ENCODE measurements around the gene COX7A2L. TPM values are rescaled to one million over a fixed set of nuclear protein-coding genes. Genes with fewer than 3 reads are reported as not detected.
"Not testable (repeated sequence)": the region's sequence is repeated elsewhere in the genome, so short reads cannot be mapped to it uniquely, and the experiment has no call there.

The COX7A2L gene
- total RNA-seq, 1 experiment from 2014 or later: 85.4 TPM

GRCh38 chr2:42336361-42336965 lies 24.6 kb downstream of the COX7A2L start:
- no TSS peak for BruUV-seq (replicated peaks)
- intact Hi-C loops (cut with micrococcal nuclease; ENCODE audit: unreplicated experiment): no loop called here
- Histone ChIP-seq H3K4me1 (ENCODE audit: insufficient read depth, low read length, poor library complexity, severe bottlenecking) (peaks cover 9% of the 10 kb centered on the region), H3K36me3 (ENCODE audit: insufficient read depth, low read length, poor library complexity, severe bottlenecking) (peaks cover 37% of the 10 kb centered on the region), H3K9me3 (ENCODE audit: low read depth, low read length, poor library complexity, severe bottlenecking) (no peaks in the 10 kb centered on the region), H3K4me3 (ENCODE audit: low read depth, low read length, poor library complexity, severe bottlenecking) (no peak overlapping the region), H3K27me3 (replicated peaks; ENCODE audit: insufficient read depth, low read depth, low read length, poor library complexity) (no peaks in the 10 kb centered on the region), H3K27ac (ENCODE audit: low read depth, low read length, poor library complexity, severe bottlenecking) (no peak overlapping the region)
- ChIA-PET CTCF (no interaction called here), POLR2A (ENCODE audit: low non-redundant PET) (no interaction called here)
- no peak for TF ChIP-seq CTCF (conservative IDR thresholded peaks at IDR 0.05; ENCODE audit: low read depth, low read length)
- TF ChIP-seq EZH2 (IDR thresholded peaks at IDR 0.05; ENCODE audit: borderline replicate concordance, low read depth, low read length, poor library complexity, severe bottlenecking): no peak
- DNase-seq (ENCODE audit: low spot score): no peak

GRCh38 chr2:42335514-42336104 lies 25.4 kb downstream of the COX7A2L start:
- Histone ChIP-seq H3K36me3 (ENCODE audit: insufficient read depth, low read length, poor library complexity, severe bottlenecking) (peaks cover 44% of the 10 kb centered on the region), H3K27ac (ENCODE audit: low read depth, low read length, poor library complexity, severe bottlenecking) (no peak overlapping the region), H3K4me1 (ENCODE audit: insufficient read depth, low read length, poor library complexity, severe bottlenecking) (peaks cover 11% of the 10 kb centered on the region), H3K4me3 (ENCODE audit: low read depth, low read length, poor library complexity, severe bottlenecking) (no peak overlapping the region), H3K27me3 (replicated peaks; ENCODE audit: insufficient read depth, low read depth, low read length, poor library complexity) (no peaks in the 10 kb centered on the region), H3K9me3 (ENCODE audit: low read depth, low read length, poor library complexity, severe bottlenecking) (no peaks in the 10 kb centered on the region)
- TF ChIP-seq EZH2 (IDR thresholded peaks at IDR 0.05; ENCODE audit: borderline replicate concordance, low read depth, low read length, poor library complexity, severe bottlenecking): no peak
- TF ChIP-seq CTCF (conservative IDR thresholded peaks at IDR 0.05; ENCODE audit: low read depth, low read length): no peak
- no peak for DNase-seq (ENCODE audit: low spot score)
- BruUV-seq (replicated peaks): no TSS peak
- POLR2A ChIA-PET (ENCODE audit: low non-redundant PET): no interaction called here
- intact Hi-C loops (cut with micrococcal nuclease; ENCODE audit: unreplicated experiment): no loop called here
- CTCF ChIA-PET: no interaction called here

- CTCF ChIA-PET; BruUV-seq (replicated peaks): not testable (repeated sequence)
- peaks cover 45% of the 10 kb centered on the region for H3K36me3 ChIP-seq (ENCODE audit: insufficient read depth, low read length, poor library complexity, severe bottlenecking)
Measured at GRCh38 chr2:42334865-42335264, 26.2 kb downstream of the COX7A2L start.

GRCh38 chr2:42334220-42334619 lies 26.8 kb downstream of the COX7A2L start:
- ChIA-PET POLR2A (ENCODE audit: low non-redundant PET) (no interaction called here), CTCF (no interaction called here)
- intact Hi-C loops (cut with micrococcal nuclease; ENCODE audit: unreplicated experiment): no loop called here
- Histone ChIP-seq H3K4me1 (ENCODE audit: insufficient read depth, low read length, poor library complexity, severe bottlenecking) (peaks cover 11% of the 10 kb centered on the region), H3K4me3 (ENCODE audit: low read depth, low read length, poor library complexity, severe bottlenecking) (no peak overlapping the region), H3K36me3 (ENCODE audit: insufficient read depth, low read length, poor library complexity, severe bottlenecking) (peaks cover 52% of the 10 kb centered on the region), H3K27ac (ENCODE audit: low read depth, low read length, poor library complexity, severe bottlenecking) (no peak overlapping the region), H3K9me3 (ENCODE audit: low read depth, low read length, poor library complexity, severe bottlenecking) (no peaks in the 10 kb centered on the region), H3K27me3 (replicated peaks; ENCODE audit: insufficient read depth, low read depth, low read length, poor library complexity) (no peaks in the 10 kb centered on the region)
- DNase-seq (ENCODE audit: low spot score): no peak
- TF ChIP-seq CTCF (conservative IDR thresholded peaks at IDR 0.05; ENCODE audit: low read depth, low read length) (no peak), EZH2 (IDR thresholded peaks at IDR 0.05; ENCODE audit: borderline replicate concordance, low read depth, low read length, poor library complexity, severe bottlenecking) (no peak)
- no TSS peak for BruUV-seq (replicated peaks)

More at GRCh38 chr2:42334865-42335264, 26.2 kb downstream of the COX7A2L start:
- H3K9me3 ChIP-seq (ENCODE audit: low read depth, low read length, poor library complexity, severe bottlenecking); H3K27ac ChIP-seq (ENCODE audit: low read depth, low read length, poor library complexity, severe bottlenecking); POLR2A ChIA-PET (ENCODE audit: low non-redundant PET); H3K27me3 ChIP-seq (replicated peaks; ENCODE audit: insufficient read depth, low read depth, low read length, poor library complexity); intact Hi-C loops (cut with micrococcal nuclease; ENCODE audit: unreplicated experiment); DNase-seq (ENCODE audit: low spot score); H3K4me3 ChIP-seq (ENCODE audit: low read depth, low read length, poor library complexity, severe bottlenecking): not testable (repeated sequence)
- peaks cover 11% of the 10 kb centered on the region for H3K4me1 ChIP-seq (ENCODE audit: insufficient read depth, low read length, poor library complexity, severe bottlenecking)

Data from A673 (cell line).